Endothelial cell of umbilical vein (primary cell): Measurements from ENCODE around the gene CFAP141. TPM values are rescaled to one million over a fixed set of nuclear protein-coding genes. Genes with fewer than 3 reads are reported as not detected.

Experiments used
- BruUV-seq: library from RNA; stranded (reverse); fragments of 400-500 nt; replicated peaks from 2 replicates; lab custom pipeline; 2021; lab: Mats Ljungman, UMichigan
- CTCF ChIA-PET: fragments of 300-600, 350-600 bp; sonication (Branson Sonifier 250); formaldehyde crosslinking; loops from one replicate; lab custom pipeline; 2021; ENCODE audit warnings: antibody characterized with exemption, inconsistent platforms; lab: Charles Lee
- POLR2A ChIA-PET: fragments of 300-600, 350-600 bp; sonication (Branson Sonifier 250); formaldehyde crosslinking; loops from one replicate; lab custom pipeline; 2021; ENCODE audit warnings: antibody characterized with exemption, inconsistent platforms; lab: Charles Lee
- DNase-seq: peaks from one replicate; pipeline ENCODE4 v3.0.0-alpha.2; 2011; ENCODE audit warnings: low read depth, low spot score
- FAIRE-seq: peaks from 2 replicates; lab custom pipeline; 2011; peaks lifted over from hg19 to GRCh38; lab: Jason Lieb, UNC
- H2AFZ ChIP-seq: 2 replicates; pipeline ENCODE4 v1.6.0; 2012; ENCODE audit warnings: low read depth, low read length, control low read depth, inconsistent platforms
- H3K27ac ChIP-seq: 2 replicates; pipeline ENCODE4 v1.5.1; 2011; ENCODE audit warnings: low read depth, mild to moderate bottlenecking, control low read depth, low read length, moderate library complexity; ENCODE audit not compliant: insufficient read depth
- H3K27me3 ChIP-seq, 2 experiments: 2 replicates each; pipeline versions ENCODE4 v1.6.0 to v1.6.1; 2011; ENCODE audit warnings: low read length in 2 of 2, mixed read lengths in 1 of 2; ENCODE audit not compliant: control insufficient read depth in 2 of 2, insufficient read depth in 2 of 2
- H3K36me3 ChIP-seq, 2 experiments: 2 replicates in 1 of 2; 3 replicates in 1 of 2; pipeline ENCODE4 v1.5.1; 2011; ENCODE audit warnings: low read length in 2 of 2, mild to moderate bottlenecking in 1 of 2, moderate library complexity in 1 of 2; ENCODE audit not compliant: control insufficient read depth in 2 of 2, insufficient read depth in 2 of 2; ENCODE audit errors: extremely low read depth in 1 of 2
- H3K4me1 ChIP-seq: 3 replicates; pipeline ENCODE4 v1.5.1; 2011; ENCODE audit warnings: mild to moderate bottlenecking, low read length; ENCODE audit not compliant: control insufficient read depth, insufficient read depth; ENCODE audit errors: extremely low read depth
- H3K4me2 ChIP-seq: 2 replicates; pipeline ENCODE4 v1.6.1; 2011; ENCODE audit warnings: low read length, control low read depth, mixed read lengths; ENCODE audit not compliant: insufficient read depth
- H3K4me3 ChIP-seq, 3 experiments: fragments of 200-600 bp in 1 of 3; sonication (generic), shearing (Covaris generic) in 1 of 3; replicated peaks in 1 of 3; 2 replicates each; pipeline ENCODE4 v1.5.1; 2011 to 2016; ENCODE audit warnings: control low read depth in 3 of 3, low read length in 3 of 3, mild to moderate bottlenecking in 2 of 3, inconsistent platforms in 1 of 3, low read depth in 1 of 3, moderate library complexity in 1 of 3; ENCODE audit not compliant: insufficient read depth in 1 of 3
- H3K79me2 ChIP-seq: 2 replicates; pipeline ENCODE4 v1.6.0; 2012; ENCODE audit warnings: low read length, inconsistent platforms; ENCODE audit not compliant: control insufficient read depth, insufficient read depth
- H3K9ac ChIP-seq: replicated peaks from 2 replicates; pipeline ENCODE3; 2011; ENCODE audit warnings: low read length, control low read depth; ENCODE audit not compliant: insufficient read depth; ENCODE audit errors: extremely low read depth
- H3K9me1 ChIP-seq: replicated peaks from 3 replicates; pipeline ENCODE4 v1.6.0; 2011; ENCODE audit warnings: mild to moderate bottlenecking, low read length; ENCODE audit not compliant: control insufficient read depth, insufficient read depth; ENCODE audit errors: extremely low read depth
- H3K9me3 ChIP-seq: replicated peaks from 2 replicates; pipeline ENCODE4 v1.5.1; 2012; ENCODE audit warnings: low read length, inconsistent platforms; ENCODE audit not compliant: control insufficient read depth, insufficient read depth
- H4K20me1 ChIP-seq: replicated peaks from 2 replicates; pipeline ENCODE3; 2011; ENCODE audit warnings: mild to moderate bottlenecking, low read length; ENCODE audit not compliant: control insufficient read depth, insufficient read depth; ENCODE audit errors: extremely low read depth
- EZH2 ChIP-seq: IDR thresholded peaks from 2 replicates; pipeline ENCODE4 v1.6.1; 2012; ENCODE audit warnings: borderline replicate concordance, low read depth, mild to moderate bottlenecking, moderate library complexity, low read length, inconsistent platforms; ENCODE audit not compliant: severe bottlenecking
- FOS ChIP-seq: IDR thresholded peaks from 2 replicates; pipeline ENCODE4 v1.6.1; 2011; ENCODE audit warnings: mild to moderate bottlenecking, low read length, moderate library complexity, borderline replicate concordance; ENCODE audit not compliant: insufficient read depth
- GATA2 ChIP-seq: IDR thresholded peaks from 2 replicates; pipeline ENCODE4 v1.7.0; 2011; ENCODE audit warnings: low read depth, mild to moderate bottlenecking, moderate library complexity, mixed read lengths, low read length; ENCODE audit not compliant: insufficient read length, insufficient read depth
- JUN ChIP-seq: IDR thresholded peaks from 2 replicates; pipeline ENCODE4 v1.6.1; 2011; ENCODE audit warnings: borderline replicate concordance, low read depth; ENCODE audit not compliant: insufficient read length, insufficient read depth
- MYC ChIP-seq: IDR thresholded peaks from one replicate; pipeline ENCODE4 v1.6.1; 2011; ENCODE audit warnings: mild to moderate bottlenecking, low read depth, low read length
- POLR2A ChIP-seq: IDR thresholded peaks from 2 replicates; pipeline ENCODE4 v1.6.1; 2012; ENCODE audit warnings: low read depth, mild to moderate bottlenecking, control low read depth, low read length
- POLR2AphosphoS5 ChIP-seq: IDR thresholded peaks from 2 replicates; pipeline ENCODE4 v1.6.1; 2012; ENCODE audit warnings: low read depth, mild to moderate bottlenecking, control low read depth, low read length, moderate library complexity; ENCODE audit not compliant: insufficient read depth
- dilution Hi-C: fragments of 300-500 bp; cut with MboI; formaldehyde crosslinking; loops from one replicate; pipeline ENCODE4 v1.15.0; 2019; ENCODE audit warnings: low sequenced_read_pairs; ENCODE audit not compliant: extremely low pct_ligation_motif_present
- intact Hi-C: fragments of 100-400 bp; cut with micrococcal nuclease; formaldehyde crosslinking; loops from one replicate; pipeline ENCODE4 v1.10.0; 2022
- polyA plus RNA-seq, 4 experiments: library from polyadenylated mRNA; depleted of rRNA in 3 of 4; stranded (reverse) in 3 of 4; unstranded in 1 of 4; fragments of >200 nt; gene quantifications; 2 replicates each; pipeline versions ENCODE4 v1.2.1 to v1.2.3, GENCODE V29; 2011 to 2012; ENCODE audit warnings: missing spikeins in 1 of 4
- total RNA-seq: library from RNA; stranded (reverse); gene quantifications from 2 replicates; pipeline ENCODE4 v1.2.3, GENCODE V29; 2021
- TF ChIP-seq, protein P1 (sequence below): IDR thresholded peaks from 2 replicates; pipeline ENCODE4 v1.6.1; 2011; ENCODE audit not compliant: insufficient read depth, insufficient read length
- TF ChIP-seq, protein P2 (sequence below), 2 donors: IDR thresholded peaks; 1 replicate in 1 of 2; 2 replicates in 1 of 2; pipeline ENCODE4 v1.5.1; 2011; ENCODE audit warnings: low read length in 2 of 2, mild to moderate bottlenecking in 2 of 2, moderate library complexity in 2 of 2, control low read depth in 1 of 2, inconsistent platforms in 1 of 2, low read depth in 1 of 2; ENCODE audit not compliant: insufficient read depth in 1 of 2; ENCODE audit errors: extremely low read depth in 1 of 2

Gene CFAP141
- total and polyA plus RNA-seq, 2 donors (not counting 3 experiments of a cell fraction or from before 2014, with no cell fraction given) = not detected

DNA sequence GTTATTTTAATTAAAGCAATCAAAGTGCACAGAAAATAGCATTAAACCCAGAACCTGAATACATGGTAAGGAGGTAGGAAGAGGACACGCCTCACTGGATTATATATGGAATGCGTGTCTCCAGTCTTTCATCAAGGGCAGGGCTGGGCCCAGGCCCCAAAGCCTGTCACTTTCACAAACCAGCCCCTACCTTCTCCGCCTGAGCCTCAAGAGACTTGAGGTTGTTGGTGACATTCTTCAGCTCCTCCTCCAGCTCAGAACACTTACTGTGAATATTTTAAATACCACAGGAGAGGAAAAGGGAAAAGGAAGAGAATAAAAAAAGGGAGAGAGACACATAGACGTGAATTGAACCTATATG is 34.9 kb downstream of the CFAP141 start:
- dilution Hi-C loops = no loop called here
- intact Hi-C loops = no loop called here
- no TSS peak for BruUV-seq
- Histone ChIP-seq H3K9me1 (no peaks in the 10 kb centered on the region), H3K27me3 (no peaks in the 10 kb centered on the region), H2AFZ (no peak overlapping the region), H3K9me3 (no peaks in the 10 kb centered on the region), H3K36me3 (peaks cover 55 to 62% of the 10 kb centered on the region in 2 experiments), H3K4me3 (no peak overlapping the region), H4K20me1 (peaks cover 9% of the 10 kb centered on the region), H3K27ac (no peak overlapping the region), H3K79me2 (peaks cover 82% of the 10 kb centered on the region), H3K9ac (no peak overlapping the region), H3K4me1 (peaks cover 7% of the 10 kb centered on the region), H3K4me2 (no peak overlapping the region)
- no peak for FAIRE-seq
- POLR2A ChIA-PET = no interaction called here
- CTCF ChIA-PET = no interaction called here
- no peak for TF ChIP-seq POLR2A
- TF ChIP-seq, protein P1, sequence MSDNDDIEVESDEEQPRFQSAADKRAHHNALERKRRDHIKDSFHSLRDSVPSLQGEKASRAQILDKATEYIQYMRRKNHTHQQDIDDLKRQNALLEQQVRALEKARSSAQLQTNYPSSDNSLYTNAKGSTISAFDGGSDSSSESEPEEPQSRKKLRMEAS = no peak
- no peak for DNase-seq

DNA sequence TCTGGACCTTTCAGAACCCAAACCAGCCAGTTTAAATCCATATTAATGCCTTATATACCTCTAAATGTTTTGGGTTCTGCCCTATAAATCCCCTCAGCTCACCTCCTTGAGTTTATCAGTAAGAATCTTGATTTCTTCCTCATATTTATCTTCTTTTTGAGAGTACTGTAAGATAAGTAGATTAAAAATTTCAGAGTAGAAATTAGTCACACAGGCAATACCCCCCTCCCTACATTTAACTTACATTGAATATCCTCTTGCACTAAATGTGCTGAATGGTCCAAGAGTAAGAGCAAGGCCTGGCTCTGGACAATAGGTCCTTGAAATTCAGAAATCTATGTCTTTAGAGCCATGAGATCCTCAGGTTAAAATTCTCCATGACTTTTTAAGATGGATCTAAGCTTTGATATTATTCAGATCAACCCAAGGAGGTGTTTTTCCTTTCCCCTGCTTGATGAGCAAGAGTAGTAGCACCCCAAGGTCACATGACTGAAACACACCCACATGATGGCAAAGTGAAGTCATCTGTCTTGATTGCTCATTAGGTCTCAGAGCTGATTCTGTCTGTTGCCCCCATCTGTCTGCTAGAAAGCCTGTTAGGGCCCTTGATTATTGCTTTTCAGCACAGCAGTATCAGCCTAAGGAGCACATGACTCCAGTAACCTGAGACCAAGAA is 35.4 kb downstream of the CFAP141 start:
- intact Hi-C loops = no loop called here
- H3K79me2 ChIP-seq = peaks cover 82% of the 10 kb centered on the region
- DNase-seq (no peak), FAIRE-seq (no peak)
- H3K27me3 ChIP-seq = no peaks in the 10 kb centered on the region
- dilution Hi-C loops = no loop called here
- BruUV-seq = no TSS peak
- H3K27ac ChIP-seq = no peak overlapping the region
- no peak overlapping the region for H3K9ac ChIP-seq
- ChIA-PET POLR2A (no interaction called here), CTCF (no interaction called here)
- H3K9me3 ChIP-seq = no peaks in the 10 kb centered on the region
- H3K4me1 ChIP-seq = peaks cover 2% of the 10 kb centered on the region
- TF ChIP-seq EZH2 (no peak), JUN (no peak), GATA2 (no peak), FOS (no peak), POLR2AphosphoS5 (no peak), POLR2A (no peak), MYC (no peak)
- TF ChIP-seq, protein P1 = no peak
- TF ChIP-seq, protein P2, sequence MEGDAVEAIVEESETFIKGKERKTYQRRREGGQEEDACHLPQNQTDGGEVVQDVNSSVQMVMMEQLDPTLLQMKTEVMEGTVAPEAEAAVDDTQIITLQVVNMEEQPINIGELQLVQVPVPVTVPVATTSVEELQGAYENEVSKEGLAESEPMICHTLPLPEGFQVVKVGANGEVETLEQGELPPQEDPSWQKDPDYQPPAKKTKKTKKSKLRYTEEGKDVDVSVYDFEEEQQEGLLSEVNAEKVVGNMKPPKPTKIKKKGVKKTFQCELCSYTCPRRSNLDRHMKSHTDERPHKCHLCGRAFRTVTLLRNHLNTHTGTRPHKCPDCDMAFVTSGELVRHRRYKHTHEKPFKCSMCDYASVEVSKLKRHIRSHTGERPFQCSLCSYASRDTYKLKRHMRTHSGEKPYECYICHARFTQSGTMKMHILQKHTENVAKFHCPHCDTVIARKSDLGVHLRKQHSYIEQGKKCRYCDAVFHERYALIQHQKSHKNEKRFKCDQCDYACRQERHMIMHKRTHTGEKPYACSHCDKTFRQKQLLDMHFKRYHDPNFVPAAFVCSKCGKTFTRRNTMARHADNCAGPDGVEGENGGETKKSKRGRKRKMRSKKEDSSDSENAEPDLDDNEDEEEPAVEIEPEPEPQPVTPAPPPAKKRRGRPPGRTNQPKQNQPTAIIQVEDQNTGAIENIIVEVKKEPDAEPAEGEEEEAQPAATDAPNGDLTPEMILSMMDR (IDR thresholded peaks at IDR 0.05; ENCODE audit: extremely low read depth in 1 of 2, insufficient read depth in 1 of 2, low read depth in 1 of 2, low read length in 2 of 2) = no peak
- no peak overlapping the region for H3K4me2 ChIP-seq
- no peak overlapping the region for H3K4me3 ChIP-seq
- H4K20me1 ChIP-seq = peaks cover 9% of the 10 kb centered on the region
- no peak overlapping the region for H2AFZ ChIP-seq
- peaks cover 57 to 63% of the 10 kb centered on the region in 2 experiments for H3K36me3 ChIP-seq
- H3K9me1 ChIP-seq = no peaks in the 10 kb centered on the region
